Stimulated activated effector memory CD8-positive, alpha-beta T cell treated with anti-CD3 and anti-CD28 coated beads, Interleukin-12 subunit alpha, Interleukin-12 subunit beta, amount 100 ng/mL, for 72 hours (primary cell): ENCODE data around the gene CXCR3.
A peak's percentile ranks its signal among the peaks of the same experiment; 100 is the strongest.
"Not testable (repeated sequence)": the region's sequence is repeated elsewhere in the genome, so short reads cannot be mapped to it uniquely, and the experiment has no call there.

Source experiments
- ATAC-seq: fragments of 150-1000 bp; cut with Tn5 transposase; 2 replicates; pipeline ENCODE4 v1.10.0; 2021
- DNase-seq, 2 donors: peaks; one replicate each; pipeline ENCODE4 v3.0.0; 2021 to 2022; ENCODE audit warnings: low spot score in 2 of 2
- H3K27ac Mint-ChIP-seq: one replicate; pipeline ENCODE4 v1.8.0; 2022; ENCODE audit warnings: mild to moderate bottlenecking, mixed read lengths
- H3K36me3 Mint-ChIP-seq: one replicate; pipeline ENCODE4 v1.8.0; 2022; ENCODE audit warnings: mild to moderate bottlenecking, mixed read lengths
- H3K4me1 Mint-ChIP-seq: one replicate; pipeline ENCODE4 v1.8.0; 2022; ENCODE audit warnings: mixed read lengths
- H3K4me3 Mint-ChIP-seq: one replicate; pipeline ENCODE4 v1.8.0; 2022; ENCODE audit warnings: mild to moderate bottlenecking, mixed read lengths
- H3K9me3 Mint-ChIP-seq: one replicate; pipeline ENCODE4 v1.8.0; 2022; ENCODE audit warnings: mixed read lengths

The CXCR3 gene

DNA sequence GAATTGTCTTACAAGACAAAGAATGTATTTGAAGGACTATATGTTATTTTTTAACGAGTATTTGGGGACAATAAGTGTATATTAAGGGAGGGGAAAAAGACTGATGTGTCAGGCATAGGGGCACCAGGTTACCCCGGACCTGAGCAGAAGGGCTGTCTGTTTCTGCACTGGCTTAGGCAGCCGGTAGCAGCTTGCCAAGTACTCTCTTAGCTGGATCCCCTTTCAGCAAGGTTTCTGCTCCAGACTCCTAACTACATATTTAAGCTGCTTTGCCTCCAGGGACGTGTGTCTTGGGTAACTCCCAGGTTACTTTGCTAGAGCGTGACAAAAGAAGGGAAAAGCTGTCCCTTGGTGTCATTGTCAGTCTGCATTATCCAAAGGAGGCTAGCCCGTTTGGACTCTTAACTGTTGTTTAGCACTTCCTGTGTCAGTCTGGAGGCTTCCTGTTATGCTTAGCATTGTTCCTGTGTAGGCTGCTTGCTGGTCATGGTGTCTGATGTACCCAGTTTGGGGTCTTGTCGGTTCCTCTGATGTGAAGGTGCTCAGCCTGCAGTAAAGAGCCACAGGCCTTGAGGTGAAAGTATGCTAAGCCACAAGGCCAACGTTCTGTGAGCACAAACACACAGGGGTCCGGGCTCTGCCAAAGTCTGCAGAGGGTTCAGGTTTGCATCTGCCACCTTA is 11.6 kb downstream of the CXCR3 start:
- peak overlapping the region; percentile 53 for H3K27ac Mint-ChIP-seq
- ATAC-seq, result peak; percentile 70
- no peaks in the 10 kb centered on the region for H3K9me3 Mint-ChIP-seq
- DNase-seq, result no peak
- H3K4me3 Mint-ChIP-seq, result peak overlapping the region; percentile 18
- peaks cover 98% of the 10 kb centered on the region for H3K36me3 Mint-ChIP-seq
- peaks cover 42% of the 10 kb centered on the region for H3K4me1 Mint-ChIP-seq

DNA sequence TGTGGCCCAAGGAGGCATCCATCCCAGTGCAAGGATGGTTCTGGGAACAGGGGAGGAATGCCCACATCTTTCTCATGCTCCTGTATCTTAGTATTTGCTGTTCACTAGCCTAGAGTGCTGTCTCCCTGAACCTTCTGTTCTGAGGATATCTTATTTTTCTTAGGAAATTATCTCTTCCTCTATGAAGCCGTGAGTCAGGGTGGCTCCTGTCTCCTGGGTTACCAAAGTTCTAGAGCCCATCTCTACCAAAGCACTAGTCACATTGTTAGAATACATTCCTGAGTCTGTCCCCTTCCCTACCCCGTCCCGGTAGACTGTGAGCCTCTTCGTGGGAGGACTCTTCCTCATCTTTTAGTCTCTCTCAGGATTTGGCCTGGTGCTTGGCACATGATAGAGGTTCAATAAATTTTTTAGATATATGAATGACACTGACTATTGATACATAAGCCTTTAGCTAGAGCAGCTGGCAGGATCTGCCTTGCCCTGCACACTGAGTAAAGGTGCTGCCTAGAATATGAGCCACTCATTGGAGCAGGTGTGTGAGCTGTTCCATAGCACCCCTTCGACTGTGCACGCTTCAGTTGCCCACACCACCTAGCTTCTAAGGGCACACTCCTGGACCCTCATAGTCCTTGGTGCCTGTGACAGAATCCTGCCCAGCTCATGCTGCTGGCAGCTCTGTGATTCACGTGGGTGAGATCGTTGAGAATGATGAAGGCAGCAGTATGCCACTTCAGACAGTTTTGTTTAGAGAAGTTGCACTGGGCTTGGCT is 13.3 kb downstream of the CXCR3 start:
- H3K27ac Mint-ChIP-seq, result peak overlapping the region; percentile 90
- H3K36me3 Mint-ChIP-seq, result peaks cover 98% of the 10 kb centered on the region
- H3K4me3 Mint-ChIP-seq, result no peak overlapping the region
- peaks cover 42% of the 10 kb centered on the region for H3K4me1 Mint-ChIP-seq
- no peaks in the 10 kb centered on the region for H3K9me3 Mint-ChIP-seq
- no peak for DNase-seq
- ATAC-seq, result no peak

DNA sequence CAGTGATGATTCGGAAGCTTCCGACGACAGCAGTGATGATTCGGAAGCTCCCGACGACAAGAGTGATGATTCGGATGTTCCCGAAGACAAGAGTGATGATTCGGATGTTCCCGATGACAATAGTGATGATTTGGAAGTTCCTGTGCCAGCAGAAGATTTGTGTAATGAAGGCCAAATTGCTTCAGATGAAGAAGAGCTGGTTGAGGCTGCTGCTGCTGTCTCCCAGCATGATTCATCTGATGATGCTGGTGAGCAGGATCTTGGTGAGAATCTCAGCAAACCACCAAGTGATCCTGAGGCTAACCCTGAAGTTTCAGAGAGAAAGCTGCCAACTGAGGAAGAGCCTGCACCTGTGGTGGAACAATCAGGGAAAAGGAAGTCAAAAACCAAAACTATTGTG is 14.2 kb downstream of the CXCR3 start:
- Mint-ChIP-seq H3K4me3 (no peak overlapping the region), H3K36me3 (peaks cover 96% of the 10 kb centered on the region), H3K27ac (peak overlapping the region; percentile 90), H3K4me1 (peaks cover 38% of the 10 kb centered on the region), H3K9me3 (no peaks in the 10 kb centered on the region)
- ATAC-seq (no peak), DNase-seq (no peak)

DNA sequence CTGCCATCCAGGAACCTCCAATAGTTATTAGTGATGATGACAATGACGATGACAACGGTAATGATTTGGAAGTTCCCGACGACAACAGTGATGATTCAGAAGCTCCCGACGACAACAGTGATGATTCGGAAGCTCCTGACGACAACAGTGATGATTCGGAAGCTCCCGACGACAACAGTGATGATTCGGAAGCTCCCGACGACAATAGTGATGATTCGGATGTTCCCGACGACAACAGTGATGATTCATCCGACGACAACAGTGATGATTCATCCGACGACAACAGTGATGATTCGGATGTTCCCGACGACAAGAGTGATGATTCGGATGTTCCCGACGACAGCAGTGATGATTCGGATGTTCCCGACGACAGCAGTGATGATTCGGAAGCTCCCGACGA is 14.7 kb downstream of the CXCR3 start:
- DNase-seq, result no peak
- Mint-ChIP-seq H3K36me3 (peaks cover 96% of the 10 kb centered on the region), H3K4me1 (peaks cover 33% of the 10 kb centered on the region), H3K27ac (peak overlapping the region; percentile 90), H3K9me3 (no peaks in the 10 kb centered on the region), H3K4me3 (no peak overlapping the region)
- ATAC-seq, result no peak

DNA sequence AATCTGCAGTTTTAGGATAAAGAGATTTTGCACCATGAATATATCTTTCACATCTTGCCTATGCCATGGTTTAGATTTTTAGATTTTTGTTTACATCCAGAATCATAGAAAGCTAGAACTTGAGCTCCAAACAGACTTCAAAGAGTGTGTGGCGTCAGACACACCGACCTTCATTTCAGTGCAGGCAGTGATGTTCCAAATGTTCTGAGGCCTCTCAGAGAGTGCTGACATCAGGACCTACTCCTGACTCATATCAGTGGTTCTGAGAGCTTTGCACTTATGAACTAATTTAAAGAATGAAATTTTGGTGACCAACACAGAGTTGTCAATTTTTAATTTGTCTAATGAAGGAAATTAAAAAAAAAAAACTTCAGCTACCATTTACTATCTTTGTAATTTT is 18.3 kb downstream of the CXCR3 start:
- no peak for DNase-seq
- peaks cover 7% of the 10 kb centered on the region for H3K4me1 Mint-ChIP-seq
- no peak for ATAC-seq
- no peak overlapping the region for H3K27ac Mint-ChIP-seq
- H3K4me3 Mint-ChIP-seq, result no peak overlapping the region
- no peaks in the 10 kb centered on the region for H3K9me3 Mint-ChIP-seq
- H3K36me3 Mint-ChIP-seq, result peaks cover 96% of the 10 kb centered on the region

DNA sequence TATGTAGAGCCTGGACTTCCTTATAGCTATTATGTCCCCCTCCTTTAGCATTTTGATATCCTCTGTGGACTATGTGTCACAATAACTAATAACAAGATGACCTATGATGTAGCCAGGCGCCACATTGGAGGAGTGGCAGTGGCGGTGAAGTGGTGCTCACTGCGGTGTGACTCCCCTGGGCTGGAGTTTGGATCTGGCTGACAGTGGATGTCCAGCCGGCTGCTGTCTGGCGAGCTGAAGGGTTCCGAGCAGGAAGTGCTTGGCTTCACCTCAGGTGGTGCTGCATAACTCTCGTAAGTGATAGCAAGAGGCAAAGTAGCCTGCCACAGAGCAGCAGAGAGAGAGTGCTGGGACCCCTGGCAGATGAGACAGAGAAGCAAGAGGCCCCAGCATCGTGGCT is 25.1 kb downstream of the CXCR3 start:
- not testable (repeated sequence) for H3K9me3 Mint-ChIP-seq, H3K27ac Mint-ChIP-seq, H3K4me1 Mint-ChIP-seq, ATAC-seq, H3K4me3 Mint-ChIP-seq, DNase-seq
- H3K36me3 Mint-ChIP-seq, result peaks cover 52% of the 10 kb centered on the region

DNA sequence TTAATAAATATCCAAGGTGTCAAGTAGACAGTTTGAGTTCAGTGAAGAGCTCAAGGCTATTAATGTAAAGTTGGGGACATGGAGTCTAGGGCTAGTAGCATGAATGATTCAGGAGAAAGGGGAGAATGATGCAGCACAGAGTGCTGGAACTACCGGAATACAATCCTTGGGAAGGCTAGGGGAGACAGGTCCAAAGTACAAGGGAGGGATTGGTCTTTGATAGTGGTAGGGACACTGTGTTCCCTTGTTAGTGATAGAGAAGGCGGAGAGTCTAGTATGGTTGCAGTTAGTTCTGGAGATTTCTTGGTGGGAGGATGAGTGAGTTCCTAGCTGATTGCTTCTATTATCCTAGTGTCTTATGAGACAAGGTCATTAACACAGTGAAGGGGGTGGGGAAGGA is 31.4 kb downstream of the CXCR3 start:
- peaks cover 5% of the 10 kb centered on the region for H3K4me1 Mint-ChIP-seq
- ATAC-seq (no peak), DNase-seq (no peak)

DNA sequence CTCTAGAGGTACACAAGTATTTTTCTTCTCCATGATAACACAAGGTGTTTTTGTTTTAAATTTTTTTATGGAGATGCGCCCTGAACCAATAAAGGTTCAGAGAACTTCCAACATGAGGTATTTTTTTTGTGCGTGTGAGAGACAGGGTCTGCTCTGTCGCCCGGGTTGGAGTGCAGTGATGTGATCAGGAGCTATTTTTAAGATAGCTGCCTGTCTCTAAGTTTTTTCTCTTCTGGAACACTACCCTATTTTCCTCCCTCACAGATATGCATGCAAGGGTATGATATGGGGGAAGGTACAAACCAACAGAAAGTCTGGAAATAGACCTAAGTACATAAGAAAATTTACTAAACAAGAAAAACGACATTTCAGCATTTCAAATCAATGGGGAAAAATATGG is 37.1 kb downstream of the CXCR3 start:
- Mint-ChIP-seq H3K4me1 (peaks cover 2% of the 10 kb centered on the region), H3K4me3 (no peak overlapping the region), H3K36me3 (peaks cover 72% of the 10 kb centered on the region), H3K27ac (peak overlapping the region; percentile 12), H3K9me3 (no peaks in the 10 kb centered on the region)
- DNase-seq (no peak), ATAC-seq (no peak)

More for the DNA sequence above, 31.4 kb downstream of the CXCR3 start:
- Mint-ChIP-seq H3K4me3 (no peak overlapping the region), H3K27ac (peak overlapping the region; percentile 18), H3K36me3 (peaks cover 34% of the 10 kb centered on the region), H3K9me3 (no peaks in the 10 kb centered on the region)

DNA sequence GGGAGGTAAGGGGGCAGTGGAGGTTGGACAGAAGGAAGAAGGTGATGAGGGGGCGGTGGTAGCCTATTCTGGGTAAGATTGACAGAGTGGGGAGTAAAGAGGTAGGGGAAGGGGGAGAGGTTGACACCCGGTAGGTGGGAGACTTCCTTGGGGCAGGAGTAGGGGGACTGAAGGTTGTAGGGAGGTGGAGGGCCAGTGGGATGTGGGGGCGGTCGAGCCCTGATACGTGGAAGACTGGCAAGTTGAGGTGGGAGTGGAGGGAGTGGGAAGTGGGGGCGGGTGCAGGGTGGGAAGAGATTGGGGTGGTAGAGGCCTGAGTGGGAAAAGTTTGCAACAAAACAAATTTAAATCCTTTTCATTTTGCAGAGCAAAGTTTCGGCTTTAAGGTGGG is 38.3 kb downstream of the CXCR3 start:
- no peak for ATAC-seq
- Mint-ChIP-seq H3K36me3 (peaks cover 81% of the 10 kb centered on the region), H3K27ac (peak overlapping the region; percentile 88), H3K4me1 (no peaks in the 10 kb centered on the region), H3K4me3 (no peak overlapping the region), H3K9me3 (no peaks in the 10 kb centered on the region)
- no peak for DNase-seq

DNA sequence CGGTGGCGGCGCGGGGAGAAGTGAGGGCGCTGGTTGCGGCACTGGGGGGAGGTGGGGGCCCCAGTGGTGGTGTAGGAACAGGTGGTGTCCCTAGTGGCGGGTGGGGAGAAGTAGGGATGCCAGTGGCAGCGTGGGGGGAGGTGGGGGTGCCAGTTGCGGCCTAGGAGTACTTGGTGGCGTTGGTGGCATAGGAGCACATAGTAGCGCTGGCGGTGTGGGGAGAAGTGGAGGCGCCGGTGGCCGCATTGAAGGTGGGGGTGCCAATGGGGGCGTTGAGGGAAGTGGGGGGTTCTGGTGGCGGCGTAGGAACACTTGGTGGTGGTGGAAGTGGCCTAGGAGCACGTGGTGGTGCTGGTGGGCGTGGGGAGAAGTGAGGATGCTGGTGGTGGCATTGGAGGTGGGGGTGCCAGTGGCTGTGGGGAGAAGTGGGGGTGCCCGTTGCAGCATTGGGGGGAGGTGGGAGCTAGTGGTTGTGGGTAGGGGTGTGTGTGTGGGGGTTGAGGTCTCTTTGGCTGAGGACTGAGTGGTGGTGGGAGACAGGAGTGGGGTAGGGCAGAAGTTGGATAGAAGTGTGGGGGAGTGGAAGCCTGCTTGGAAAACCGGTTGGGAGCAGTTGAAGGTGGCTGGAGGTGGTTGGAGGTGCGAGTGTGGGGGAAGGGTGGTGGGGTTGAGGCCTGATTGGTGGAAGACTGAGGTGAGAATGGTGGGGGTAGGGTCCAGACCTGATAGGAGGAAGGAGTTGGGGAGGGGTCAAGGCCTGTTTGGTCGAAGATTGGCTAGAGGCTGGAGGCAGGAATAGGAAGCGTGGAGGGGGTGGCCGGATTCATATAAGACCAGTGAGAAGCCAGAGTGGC is 38.9 kb downstream of the CXCR3 start:
- Mint-ChIP-seq H3K27ac (peak overlapping the region; percentile 88), H3K4me3 (no peak overlapping the region), H3K4me1 (no peaks in the 10 kb centered on the region), H3K36me3 (peaks cover 85% of the 10 kb centered on the region), H3K9me3 (no peaks in the 10 kb centered on the region)
- DNase-seq (no peak), ATAC-seq (no peak)

DNA sequence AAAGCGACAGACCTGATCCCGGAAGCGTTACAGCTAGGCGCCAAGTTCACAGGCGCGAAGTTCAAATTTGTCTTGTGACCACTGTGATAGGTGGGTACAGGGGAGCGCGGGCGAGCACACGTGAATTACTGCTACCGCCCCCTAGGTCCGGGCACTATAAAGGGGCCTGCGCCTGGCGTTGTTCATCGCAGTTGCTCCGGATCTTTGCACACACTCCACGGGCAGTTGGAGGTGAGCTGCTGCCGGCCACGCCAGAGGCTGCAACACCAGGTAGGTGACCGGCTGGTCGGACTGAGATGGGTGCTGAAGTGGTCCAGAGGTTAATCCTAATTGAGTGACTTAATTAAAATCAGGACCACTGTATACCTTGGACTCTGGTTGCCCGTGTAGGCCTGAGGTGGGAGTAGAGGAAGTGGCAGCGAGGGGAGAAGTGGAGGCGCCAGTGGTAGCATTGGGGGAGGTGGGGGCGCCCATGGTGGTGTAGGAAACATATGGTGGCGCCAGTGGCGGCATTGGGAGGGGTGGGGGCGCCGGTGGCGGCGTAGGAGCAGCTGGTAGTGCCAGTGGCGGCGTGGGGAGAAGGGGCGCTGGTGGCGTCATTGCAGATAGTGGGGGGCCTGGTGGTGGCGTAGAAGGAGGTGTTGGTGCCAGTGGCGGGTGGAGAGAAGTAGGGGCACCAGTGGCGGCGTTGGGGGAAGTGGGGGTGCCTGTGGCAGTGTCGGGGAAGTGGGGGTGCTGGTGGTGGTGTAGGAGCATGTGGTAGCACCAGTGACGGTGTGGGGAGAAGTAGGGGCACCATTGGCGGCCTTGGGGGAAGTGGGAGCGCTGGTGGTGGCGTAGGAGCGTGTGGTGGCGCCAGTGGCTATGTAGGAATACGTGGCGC is 39.8 kb downstream of the CXCR3 start, which contains the start of gene GCNA:
Gene GCNA, plus strand, starts transcription at position 185 of the 883 bp plus-strand sequence. CDS start 2,385 bp downstream, outside the sequence.
- Mint-ChIP-seq H3K4me1 (no peaks in the 10 kb centered on the region), H3K4me3 (no peak within 1 kb of the TSS), H3K27ac (peak within 1 kb of the TSS; percentile 88), H3K36me3 (peaks cover 93% of the 10 kb centered on the region), H3K9me3 (no peaks in the 10 kb centered on the region)
- DNase-seq, result no peak
- no peak for ATAC-seq

DNA sequence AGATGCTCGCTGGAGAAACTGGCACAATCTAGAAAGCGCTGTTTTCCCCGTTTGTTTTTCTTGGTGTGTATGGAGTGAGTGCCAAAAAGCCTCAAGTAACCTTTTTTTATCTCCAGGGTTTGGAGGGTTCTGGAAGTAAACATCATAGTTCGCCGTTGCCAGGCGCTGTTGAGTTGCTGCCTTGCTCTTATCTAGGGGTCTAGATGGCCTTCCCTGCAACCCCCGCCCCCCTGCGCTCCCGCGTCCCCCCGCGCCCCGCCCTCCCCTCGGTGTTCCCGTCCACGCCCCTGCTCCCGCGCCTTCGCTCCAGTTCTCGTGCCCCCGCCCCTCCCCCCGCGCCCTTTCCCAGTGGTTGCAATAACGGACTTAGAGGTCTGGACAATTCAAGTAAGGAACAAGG is 40.6 kb downstream of the CXCR3 start:
- Mint-ChIP-seq H3K9me3 (no peaks in the 10 kb centered on the region), H3K27ac (peak overlapping the region; percentile 88), H3K4me1 (no peaks in the 10 kb centered on the region), H3K36me3 (peaks cover 98% of the 10 kb centered on the region), H3K4me3 (no peak overlapping the region)
- DNase-seq, result no peak
- ATAC-seq, result no peak

DNA sequence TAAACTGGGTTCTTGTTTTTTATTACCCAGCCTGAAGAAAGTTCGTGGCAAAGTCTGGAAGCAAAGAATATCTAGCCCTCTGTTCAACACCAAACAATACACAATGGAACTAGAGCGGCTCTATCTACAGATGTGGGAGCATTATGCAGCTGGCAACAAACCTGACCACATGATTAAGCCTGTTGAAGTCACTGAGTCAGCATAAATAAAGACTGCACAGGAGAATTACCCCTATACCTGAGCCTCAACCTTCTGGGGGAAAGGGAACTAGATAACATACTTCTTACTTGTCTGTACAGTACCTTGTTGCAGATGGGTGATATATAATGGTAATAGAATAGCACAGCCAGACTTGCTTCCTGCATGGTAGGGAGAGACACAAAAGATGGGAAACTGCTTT is 44.7 kb downstream of the CXCR3 start:
- Mint-ChIP-seq H3K27ac (peak overlapping the region; percentile 32), H3K4me3 (no peak overlapping the region), H3K4me1 (no peaks in the 10 kb centered on the region), H3K9me3 (no peaks in the 10 kb centered on the region), H3K36me3 (peaks cover 98% of the 10 kb centered on the region)
- ATAC-seq (no peak), DNase-seq (no peak)

DNA sequence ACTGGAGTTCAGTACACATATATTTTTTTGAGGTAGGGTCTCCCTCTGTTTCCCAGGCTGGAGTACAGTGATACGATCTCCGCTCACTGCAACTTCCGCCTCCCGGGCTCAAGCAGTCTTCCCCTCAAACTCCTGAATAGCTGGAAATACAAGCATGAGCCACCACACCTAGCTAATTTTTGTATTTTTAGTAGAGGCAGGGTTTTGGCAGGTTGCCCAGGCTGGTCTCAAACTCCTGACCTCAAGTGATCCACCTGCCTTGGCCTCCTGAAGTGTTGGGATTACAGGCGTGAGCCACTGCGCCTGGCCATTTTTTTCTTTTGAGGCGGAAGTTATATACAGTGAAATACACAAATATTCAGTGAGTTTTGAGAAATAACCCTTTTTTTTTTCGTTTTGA is 46.9 kb downstream of the CXCR3 start:
- H3K4me3 Mint-ChIP-seq, H3K4me1 Mint-ChIP-seq, H3K9me3 Mint-ChIP-seq, DNase-seq, ATAC-seq, H3K27ac Mint-ChIP-seq: not testable (repeated sequence)
- H3K36me3 Mint-ChIP-seq, result peaks cover 100% of the 10 kb centered on the region
